ENCODE measurements around the gene THPO. TPM values are rescaled to one million over a fixed set of nuclear protein-coding genes. Genes with fewer than 3 reads are reported as not detected.

THPO gene
- total and polyA plus RNA-seq, 9 of the 15 experiments (the other 6 are each of a cell fraction or from before 2014, with no cell fraction given): 0.11 to 1.1 (median 0.35) TPM; not detected in 1

- Histone ChIP-seq H3K79me2 (ENCODE audit: control insufficient read depth, insufficient read depth, low read length) (no peaks in the 10 kb centered on the region), H3K9ac (ENCODE audit: insufficient read depth in 1 of 2, low read depth in 2 of 2, low read length in 2 of 2) (no peak overlapping the region), H2AFZ (ENCODE audit: low read depth, low read length) (no peak overlapping the region), H3K4me1 (replicated peaks in 1 of 2; ENCODE audit: control insufficient read depth in 2 of 2, insufficient read depth in 2 of 2, low read length in 2 of 2) (peaks cover 2% of the 10 kb centered on the region in 2 experiments; a peak in 4 of 5 replicates), H3K27ac (ENCODE audit: extremely low read depth, low read depth, low read length) (no peak overlapping the region), H3K27me3 (ENCODE audit: control insufficient read depth in 2 of 2, insufficient read depth in 2 of 2, low read length in 2 of 2) (peaks cover 2 to 4% of the 10 kb centered on the region in 2 experiments; a peak in 3 of 5 replicates), H4K20me1 (replicated peaks; ENCODE audit: control insufficient read depth, insufficient read depth, low read length) (0 out of 2 replicates have a peak, but pooled peaks cover 7% of the 10 kb centered on the region), H3K4me3 (no peak overlapping the region), H3K36me3 (ENCODE audit: control insufficient read depth, insufficient read depth, low read length) (peaks cover 22% of the 10 kb centered on the region), H3K9me3 (replicated peaks; ENCODE audit: control insufficient read depth, insufficient read depth, low read depth, low read length) (no peaks in the 10 kb centered on the region), H3K9me1 (ENCODE audit: control insufficient read depth, insufficient read depth, low read length) (no peaks in the 10 kb centered on the region), H3K4me2 (ENCODE audit: insufficient read depth, low read length) (no peak overlapping the region)
- ChIA-PET CTCF (ENCODE audit: low intra/inter-chr PET ratio) (no interaction called here), POLR2A (interaction anchor here (1.2 to 4.1 kb wide), 4 partner anchors 10 to 141 kb away, joined by 4 to 35 read pairs (median 5); no protein-coding TSS in a partner anchor)
- intact Hi-C loops (cut with micrococcal nuclease): loop anchor here (10.0 kb wide), 1 partner anchor 402 kb away; no protein-coding TSS in a partner anchor
- in situ Hi-C loops (cut with MboI): loop anchor here (5.0 kb wide), 2 partner anchors 44 to 94 kb away; no protein-coding TSS in a partner anchor
- no TSS peak for BruUV-seq (replicated peaks)
- DNase-seq (ENCODE audit: extremely low read depth in 1 of 4, low spot score in 3 of 4) (no peak), FAIRE-seq (no peak), ATAC-seq (no peak)
- WGBS (ENCODE audit: insufficient coverage, low coverage, missing lambda C conversion rate): 15% methylated on average over 5 of the region's 5 CpGs
- TF ChIP-seq ZNF717 (CRISPR knock-in tag; IDR thresholded peaks at IDR 0.05): no peak
- no peak for TF ChIP-seq RFX5 (IDR thresholded peaks at IDR 0.05; ENCODE audit: low read depth, low read length)
- no peak for TF ChIP-seq NFYB (IDR thresholded peaks at IDR 0.05; ENCODE audit: extremely low read depth, insufficient read length)
- no peak for TF ChIP-seq TCF3 (CRISPR knock-in tag; IDR thresholded peaks at IDR 0.05)
- TF ChIP-seq ZNF699 (CRISPR knock-in tag; IDR thresholded peaks at IDR 0.05; ENCODE audit: insufficient replicate concordance): no peak
- TF ChIP-seq ZBTB40 (IDR thresholded peaks at IDR 0.05): no peak
- TF ChIP-seq ZBTB40 (CRISPR knock-in tag; IDR thresholded peaks at IDR 0.05): no peak
- no peak for TF ChIP-seq ELF2 (CRISPR knock-in tag; IDR thresholded peaks at IDR 0.05)
- TF ChIP-seq KLF10 (CRISPR knock-in tag; IDR thresholded peaks at IDR 0.05): no peak
- no peak for TF ChIP-seq MLX (CRISPR knock-in tag; conservative IDR thresholded peaks at IDR 0.05)
- no peak for TF ChIP-seq MTA2 (IDR thresholded peaks at IDR 0.05; ENCODE audit: low read depth)
- TF ChIP-seq IRF9 (tag; IDR thresholded peaks at IDR 0.05): no peak
These were observed 5.1 kb downstream of the THPO start for GRCh38 chr3:184372911-184373310.

Measured in K562 (cell line).